Spleen (tissue), 11 donors: Measurements from ENCODE around the gene TNS1. TPM values are rescaled to one million over a fixed set of nuclear protein-coding genes. Genes with fewer than 3 reads are reported as not detected.

Experiments used
- DNase-seq: peaks from one replicate; pipeline ENCODE4 v3.0.0-alpha.2; 2020
- H3K27ac ChIP-seq, 8 donors: fragments of 200-600 bp; sonication (generic) in 7 of 8; 1 replicate in 4 of 8; 2 replicates in 4 of 8; pipeline versions ENCODE4 v1.5.0 to v1.8.0; 2016 to 2021; ENCODE audit warnings: inconsistent platforms in 4 of 8, mild to moderate bottlenecking in 4 of 8, moderate library complexity in 1 of 8
- H3K27me3 ChIP-seq, 7 donors: fragments of 200-600 bp; sonication (generic) in 6 of 7; replicated peaks in 1 of 7; 1 replicate in 4 of 7; 2 replicates in 3 of 7; pipeline versions ENCODE4 v1.5.0 to v1.8.0; 2016 to 2021; ENCODE audit warnings: inconsistent platforms in 3 of 7, mild to moderate bottlenecking in 1 of 7
- H3K36me3 ChIP-seq, 6 donors: fragments of 200-600 bp; sonication (generic) in 5 of 6; 1 replicate in 4 of 6; 2 replicates in 2 of 6; pipeline versions ENCODE4 v1.5.0 to v1.8.0; 2016 to 2021; ENCODE audit warnings: inconsistent platforms in 2 of 6
- H3K4me1 ChIP-seq, 6 donors: fragments of 200-600 bp; sonication (generic) in 5 of 6; 1 replicate in 3 of 6; 2 replicates in 3 of 6; pipeline versions ENCODE4 v1.5.0 to v1.8.0; 2016 to 2021; ENCODE audit warnings: inconsistent platforms in 3 of 6
- H3K4me3 ChIP-seq, 8 donors: fragments of 200-600 bp; sonication (generic) in 7 of 8; 1 replicate in 4 of 8; 2 replicates in 4 of 8; pipeline versions ENCODE4 v1.5.0 to v1.8.0; 2016 to 2021; ENCODE audit warnings: inconsistent platforms in 4 of 8, mild to moderate bottlenecking in 4 of 8, moderate library complexity in 2 of 8
- H3K9me3 ChIP-seq, 8 donors: fragments of 200-600 bp; sonication (generic) in 7 of 8; 1 replicate in 4 of 8; 2 replicates in 4 of 8; pipeline versions ENCODE4 v1.5.0 to v1.8.0; 2016 to 2021; ENCODE audit warnings: inconsistent platforms in 4 of 8
- POLR2A ChIP-seq, 3 donors: fragments of 450-650 bp; IDR thresholded peaks; one replicate each; pipeline ENCODE4 v1.5.1; 2017; ENCODE audit warnings: antibody characterized with exemption in 3 of 3, mild to moderate bottlenecking in 1 of 3
- POLR2AphosphoS5 ChIP-seq, 3 donors: sonication (generic); formaldehyde crosslinking; IDR thresholded peaks; one replicate each; pipeline ENCODE4 v1.5.1; 2017; ENCODE audit warnings: antibody characterized with exemption in 3 of 3
- WGBS, 5 donors: extraction: QIAGEN DNeasy Blood & Tissue Kit in 3 of 5; methylation state at CpG; one replicate each; pipeline versions ENCODE4 v1.1.5 to v1.1.7; 2013 to 2018; 5-methylcytosine and 5-hydroxymethylcytosine counted together
- intact Hi-C: fragments of 100-400 bp; cut with DNase I; formaldehyde crosslinking; loops from one replicate; pipeline ENCODE4 v1.15.0; 2023; ENCODE audit warnings: low total_unique reads
- polyA plus RNA-seq, 3 donors: library from polyadenylated mRNA; stranded (reverse); fragments of 200-250 nt; gene quantifications; one replicate each; pipeline ENCODE4 v1.2.1, GENCODE V29; 2013
- total RNA-seq, 7 donors: library from RNA; depleted of rRNA in 3 of 7; stranded (reverse); fragments of >200 nt in 3 of 7; fragmentation: NEBNext Ultra II Directional in 4 of 7; extraction: Animal tissue kit (Norgen Biotek cat#: 25700) in 4 of 7; gene quantifications; one replicate each; pipeline versions ENCODE4 v1.1.0 to v1.2.1, GENCODE V29; 2016 to 2021
- TF ChIP-seq, protein P1 (sequence below), 11 experiments: fragments of 200-600 bp in 7 of 11; fragments of 450-650 bp in 4 of 11; sonication (generic) in 4 of 11; IDR thresholded peaks in 8 of 11; conservative IDR thresholded peaks in 3 of 11; 1 replicate in 7 of 11; 2 replicates in 4 of 11; pipeline versions ENCODE4 v1.4.0 to v1.8.0; 2016 to 2021; ENCODE audit warnings: antibody characterized with exemption in 11 of 11, inconsistent platforms in 4 of 11, mild to moderate bottlenecking in 1 of 11
- donor health status: healthy with polysubstance abuse.
- donor health status: DM: no; HTN: no; CAD: no; lungs with moderate emphysema.
- donor health status: DM: no; HTN: no; CAD: no.
- donor health status: Bipolar disorder and iron deficiency.
- donor health status: healthy.
- donor health status: DM: no; HTN: no; CAD: no.
- donor health status: DM: yes; HTN: yes; CAD: no.

The TNS1 gene
- total and polyA plus RNA-seq, 10 donors: 6.9 to 580 (median 246) TPM

DNA sequence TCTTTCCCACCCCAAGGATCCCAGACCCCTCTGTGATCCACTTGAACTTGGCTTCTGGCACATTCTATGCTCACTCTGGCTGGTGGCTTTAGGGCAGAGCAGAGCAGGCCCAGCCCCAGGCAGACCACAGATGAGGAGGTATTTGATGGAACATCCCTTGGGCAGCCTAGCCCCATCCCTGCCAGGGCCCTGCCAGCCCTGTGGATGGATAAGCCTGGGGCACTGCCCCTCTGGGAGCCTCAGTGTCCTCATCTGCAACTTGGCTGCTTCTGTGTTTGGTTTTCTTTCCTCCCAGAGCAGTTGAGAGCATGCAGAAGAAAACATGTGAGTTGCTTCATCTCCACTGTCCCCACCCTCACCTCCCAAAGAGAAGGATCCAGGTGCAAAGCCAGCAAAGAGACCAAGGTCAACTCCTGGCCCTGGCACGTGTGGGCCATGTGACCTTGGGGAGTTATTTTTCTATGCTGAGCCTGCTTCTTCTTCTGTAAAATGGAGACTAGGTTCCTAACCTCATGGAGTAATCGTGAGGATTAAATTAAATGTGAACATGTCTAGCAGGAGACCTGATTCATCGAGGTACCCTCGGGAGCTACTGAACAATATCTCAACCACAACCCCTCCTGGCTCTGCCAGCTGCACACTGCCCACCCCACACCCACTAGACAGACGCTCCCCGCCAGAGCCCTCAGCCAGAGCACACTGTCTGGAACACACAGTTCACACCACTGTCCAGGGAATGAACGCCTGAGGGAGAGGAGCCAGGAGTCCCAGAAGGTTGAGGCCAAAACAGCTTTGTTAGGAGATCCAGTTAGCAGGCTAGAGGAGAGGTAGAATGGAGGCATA is 14.6 kb upstream of the TNS1 start:
- no peaks in the 10 kb centered on the region for H3K9me3 ChIP-seq
- no peak overlapping the region for H3K27ac ChIP-seq
- H3K27me3 ChIP-seq: peaks cover 0 to 2% (median 0%) of the 10 kb centered on the region in 7 donors
- H3K4me3 ChIP-seq: no peak overlapping the region
- H3K4me1 ChIP-seq: peaks cover 0 to 20% (median 4%) of the 10 kb centered on the region in 6 donors
- WGBS, 5 donors: 25 to 42% (median 37%) methylated on average over 7 of the region's 7 CpGs
- TF ChIP-seq POLR2A (IDR thresholded peaks at IDR 0.05) (no peak), POLR2AphosphoS5 (IDR thresholded peaks at IDR 0.05) (no peak)
- TF ChIP-seq, protein P1, sequence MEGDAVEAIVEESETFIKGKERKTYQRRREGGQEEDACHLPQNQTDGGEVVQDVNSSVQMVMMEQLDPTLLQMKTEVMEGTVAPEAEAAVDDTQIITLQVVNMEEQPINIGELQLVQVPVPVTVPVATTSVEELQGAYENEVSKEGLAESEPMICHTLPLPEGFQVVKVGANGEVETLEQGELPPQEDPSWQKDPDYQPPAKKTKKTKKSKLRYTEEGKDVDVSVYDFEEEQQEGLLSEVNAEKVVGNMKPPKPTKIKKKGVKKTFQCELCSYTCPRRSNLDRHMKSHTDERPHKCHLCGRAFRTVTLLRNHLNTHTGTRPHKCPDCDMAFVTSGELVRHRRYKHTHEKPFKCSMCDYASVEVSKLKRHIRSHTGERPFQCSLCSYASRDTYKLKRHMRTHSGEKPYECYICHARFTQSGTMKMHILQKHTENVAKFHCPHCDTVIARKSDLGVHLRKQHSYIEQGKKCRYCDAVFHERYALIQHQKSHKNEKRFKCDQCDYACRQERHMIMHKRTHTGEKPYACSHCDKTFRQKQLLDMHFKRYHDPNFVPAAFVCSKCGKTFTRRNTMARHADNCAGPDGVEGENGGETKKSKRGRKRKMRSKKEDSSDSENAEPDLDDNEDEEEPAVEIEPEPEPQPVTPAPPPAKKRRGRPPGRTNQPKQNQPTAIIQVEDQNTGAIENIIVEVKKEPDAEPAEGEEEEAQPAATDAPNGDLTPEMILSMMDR (IDR thresholded peaks at IDR 0.05 in 8 of 11, conservative IDR thresholded peaks at IDR 0.05 in 3 of 11): no peak
- DNase-seq: peak; percentile 51
- intact Hi-C loops: no loop called here
- H3K36me3 ChIP-seq: no peaks in the 10 kb centered on the region

DNA sequence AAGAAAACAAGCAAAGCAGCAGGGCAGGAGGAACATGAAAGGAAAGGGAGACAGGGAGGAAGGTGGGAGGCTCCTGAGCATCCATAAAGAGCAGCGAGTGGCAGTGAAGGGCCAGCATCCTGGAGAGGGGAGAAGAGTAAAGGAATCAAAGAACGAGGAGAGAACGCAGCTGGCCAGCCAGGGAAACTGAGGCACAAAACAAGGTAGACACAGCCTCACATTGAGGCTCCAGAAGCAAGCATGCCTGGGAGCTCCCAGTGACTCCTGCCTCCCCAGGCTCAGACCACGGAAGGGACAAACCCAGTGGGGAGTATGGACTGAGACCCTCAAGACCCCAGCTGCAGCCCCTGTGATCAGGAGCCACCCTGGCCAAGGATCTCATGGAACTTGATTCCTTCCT is 14.0 kb upstream of the TNS1 start:
- TF ChIP-seq POLR2A (IDR thresholded peaks at IDR 0.05) (no peak), POLR2AphosphoS5 (IDR thresholded peaks at IDR 0.05) (no peak)
- TF ChIP-seq, protein P1 (IDR thresholded peaks at IDR 0.05 in 8 of 11, conservative IDR thresholded peaks at IDR 0.05 in 3 of 11): no peak
- H3K9me3 ChIP-seq: no peaks in the 10 kb centered on the region
- peaks cover 0 to 6% (median 0%) of the 10 kb centered on the region in 7 donors for H3K27me3 ChIP-seq
- DNase-seq: no peak
- intact Hi-C loops: no loop called here
- H3K4me3 ChIP-seq: no peak overlapping the region
- H3K36me3 ChIP-seq: no peaks in the 10 kb centered on the region
- 88 to 97% (median 93%) methylated on average over 4 of the region's 4 CpGs for WGBS, 5 donors
- peaks cover 0 to 26% (median 7%) of the 10 kb centered on the region in 6 donors for H3K4me1 ChIP-seq
- no peak overlapping the region for H3K27ac ChIP-seq

DNA sequence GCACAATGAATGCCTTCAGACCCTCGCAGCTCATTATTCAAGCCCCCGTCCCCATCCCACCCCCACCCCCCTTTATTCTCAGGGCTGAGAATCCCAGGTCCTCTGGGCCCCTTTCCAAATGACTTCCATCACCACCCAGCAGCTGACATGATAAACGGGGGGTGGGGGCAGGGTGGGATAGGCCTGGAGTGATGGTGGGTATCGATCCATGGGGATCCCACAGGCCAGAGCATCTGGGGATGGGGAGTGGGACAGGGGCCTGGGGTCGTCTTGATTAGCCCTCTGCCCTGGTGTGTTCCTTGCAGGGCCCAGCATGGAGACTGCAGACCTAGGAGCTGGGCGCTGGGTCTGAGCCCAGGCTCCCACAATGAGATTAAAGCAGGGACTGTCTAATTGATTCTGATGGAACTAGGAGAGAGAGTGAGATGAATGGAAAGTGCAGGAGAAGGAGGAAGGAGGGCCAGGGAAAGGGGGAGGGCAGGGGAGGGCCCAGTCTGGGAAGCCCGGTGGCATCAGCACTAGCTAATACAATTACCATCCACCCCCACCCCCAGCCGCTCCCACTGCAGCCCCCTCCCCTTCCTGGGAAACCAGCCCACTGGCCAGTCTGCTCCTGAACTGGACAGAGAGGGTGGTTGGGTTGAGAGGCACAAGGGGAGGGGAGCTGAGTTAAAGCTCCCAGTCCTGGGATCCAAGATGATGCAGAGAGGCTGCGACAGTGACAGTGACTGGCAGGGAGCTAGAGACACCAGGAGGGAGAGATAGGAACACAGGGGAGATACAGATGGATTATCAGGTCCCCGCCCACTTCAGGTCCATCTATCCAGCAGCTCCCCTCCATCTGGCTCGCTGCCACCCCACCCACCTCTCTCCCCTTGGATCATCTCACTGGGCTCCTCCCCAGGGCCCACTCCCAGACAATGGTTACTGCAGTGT is 13.1 kb upstream of the TNS1 start:
- Histone ChIP-seq H3K27ac (no peak overlapping the region), H3K4me3 (no peak overlapping the region), H3K36me3 (no peaks in the 10 kb centered on the region), H3K4me1 (peaks cover 2 to 36% (median 15%) of the 10 kb centered on the region in 6 donors), H3K27me3 (peaks cover 0 to 16% (median 6%) of the 10 kb centered on the region in 7 donors), H3K9me3 (no peaks in the 10 kb centered on the region)
- intact Hi-C loops: no loop called here
- 64 to 73% (median 69%) methylated on average over 11 of the region's 11 CpGs for WGBS, 5 donors
- TF ChIP-seq POLR2A (IDR thresholded peaks at IDR 0.05) (no peak), POLR2AphosphoS5 (IDR thresholded peaks at IDR 0.05) (no peak)
- TF ChIP-seq, protein P1 (IDR thresholded peaks at IDR 0.05 in 8 of 11, conservative IDR thresholded peaks at IDR 0.05 in 3 of 11): no peak
- DNase-seq: no peak
